ENCODE results near the gene DBN1. TPM values are rescaled to one million over a fixed set of nuclear protein-coding genes. Genes with fewer than 3 reads are reported as not detected.

Gene DBN1
- total RNA-seq = 97.3 TPM
- 100 to 1,000 TPM; 197 to 295 (median 267) TPM for polyA plus RNA-seq (ENCODE audit: insufficient read depth in 1 of 8, insufficient read length in 8 of 8, low replicate concordance in 1 of 8)
- long read RNA-seq, donor 1, transcript DBN1-202 (14 exons, 2,995 nt) = major isoform, 6 of 17 reads
- long read RNA-seq, donor 1, partial matches to known transcripts = 5 of 17 reads
- long read RNA-seq, donor 1, other reads (novel, unspliced or antisense) = 0 of 17 reads
- long read RNA-seq, donor 2, partial matches to known transcripts = 0 of 1 reads
- long read RNA-seq, donor 2, other reads (novel, unspliced or antisense) = 0 of 1 reads
- long read RNA-seq, donor 3, transcript DBN1-203 (15 exons, 2,701 nt) = minor isoform, 6 of 86 reads
- long read RNA-seq, donor 3, transcript DBN1-202 (14 exons, 2,995 nt) = major isoform, 20 of 86 reads
- long read RNA-seq, donor 3, partial matches to known transcripts = 59 of 86 reads
- long read RNA-seq, donor 3, other reads (novel, unspliced or antisense) = 0 of 86 reads
- long read RNA-seq, donor 4, transcript DBN1-202 (14 exons, 2,995 nt) = major isoform, 14 of 50 reads
- long read RNA-seq, donor 4, partial matches to known transcripts = 30 of 50 reads
- long read RNA-seq, donor 4, other reads (novel, unspliced or antisense) = 0 of 50 reads
- long read RNA-seq, donor 5, transcript DBN1-202 (14 exons, 2,995 nt) = major isoform, 28 of 149 reads
- long read RNA-seq, donor 5, partial matches to known transcripts = 119 of 149 reads
- long read RNA-seq, donor 5, other reads (novel, unspliced or antisense) = 0 of 149 reads
- long read RNA-seq, donor 6, transcript DBN1-202 (14 exons, 2,995 nt) = major isoform, 37 of 108 reads
- long read RNA-seq, donor 6, transcript DBN1-203 (15 exons, 2,701 nt) = minor isoform, 10 of 108 reads
- long read RNA-seq, donor 6, partial matches to known transcripts = 59 of 108 reads
- long read RNA-seq, donor 6, other reads (novel, unspliced or antisense) = 0 of 108 reads
- long read RNA-seq, donor 7, transcript DBN1-202 (14 exons, 2,995 nt) = major isoform, 24 of 109 reads
- long read RNA-seq, donor 7, partial matches to known transcripts = 79 of 109 reads
- long read RNA-seq, donor 7, other reads (novel, unspliced or antisense) = 0 of 109 reads
- long read RNA-seq, donor 8, partial matches to known transcripts = 31 of 36 reads
- long read RNA-seq, donor 8, other reads (novel, unspliced or antisense) = 0 of 36 reads
- long read RNA-seq, donor 9, partial matches to known transcripts = 41 of 46 reads
- long read RNA-seq, donor 9, other reads (novel, unspliced or antisense) = 0 of 46 reads
- long read RNA-seq, donor 10, transcript DBN1-202 (14 exons, 2,995 nt) = major isoform, 10 of 30 reads
- long read RNA-seq, donor 10, partial matches to known transcripts = 15 of 30 reads
- long read RNA-seq, donor 10, other reads (novel, unspliced or antisense) = 0 of 30 reads
- long read RNA-seq, donor 11, partial matches to known transcripts = 37 of 43 reads
- long read RNA-seq, donor 11, other reads (novel, unspliced or antisense) = 0 of 43 reads

DNA sequence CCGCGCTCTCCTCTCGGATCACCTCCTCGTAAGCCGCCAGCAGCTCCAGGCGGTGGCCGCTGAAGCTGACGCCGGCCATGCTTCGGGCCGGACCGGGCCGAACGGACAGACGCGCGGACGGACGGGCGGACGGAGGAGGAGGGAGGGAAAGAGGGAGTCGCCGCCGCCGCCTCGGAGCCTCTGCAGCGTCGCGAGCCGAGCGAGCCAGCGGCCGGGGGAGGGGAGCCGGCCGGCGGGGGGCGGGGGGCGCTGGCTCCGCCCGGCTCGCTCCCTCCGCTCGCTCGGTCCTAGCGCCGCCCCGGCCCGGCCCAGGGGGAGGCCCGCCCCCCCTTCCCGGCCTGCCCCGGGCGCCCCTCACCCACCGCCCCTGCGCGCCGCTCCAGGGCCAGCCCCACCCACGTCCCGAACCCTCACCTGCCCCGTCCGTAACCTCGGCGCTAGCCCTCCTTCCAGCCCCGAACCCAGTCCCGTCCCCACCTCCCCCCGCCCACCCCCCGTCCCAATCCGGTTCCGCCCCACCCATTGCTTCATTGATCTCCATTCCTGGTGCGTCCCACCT is at the start of gene DBN1:
Gene DBN1, minus strand, starts transcription at position 192 of the 559 bp plus-strand sequence. Its CDS starts 113 bp downstream, at position 79.
- H3K4me3 ChIP-seq (ENCODE audit: low read length) = peak within 1 kb of the TSS; percentile 92
- no peaks in the 10 kb centered on the region for H3K9me3 ChIP-seq (replicated peaks; ENCODE audit: control insufficient read depth, low read depth, low read length)
- peak; percentile 88 for DNase-seq
- H3K27me3 ChIP-seq (ENCODE audit: control insufficient read depth, insufficient read depth, low read length) = no peaks in the 10 kb centered on the region
- H3K27ac ChIP-seq (ENCODE audit: low read length) = peak within 1 kb of the TSS; percentile 88
- under 1% methylated on average over 28 of the region's 69 CpGs for WGBS (ENCODE audit: insufficient coverage)
- H3K4me1 ChIP-seq (ENCODE audit: control insufficient read depth, insufficient read depth, low read length) = peaks cover 59% of the 10 kb centered on the region
- H3K36me3 ChIP-seq (ENCODE audit: control insufficient read depth, insufficient read depth, low read length) = peaks cover 33% of the 10 kb centered on the region

DNA sequence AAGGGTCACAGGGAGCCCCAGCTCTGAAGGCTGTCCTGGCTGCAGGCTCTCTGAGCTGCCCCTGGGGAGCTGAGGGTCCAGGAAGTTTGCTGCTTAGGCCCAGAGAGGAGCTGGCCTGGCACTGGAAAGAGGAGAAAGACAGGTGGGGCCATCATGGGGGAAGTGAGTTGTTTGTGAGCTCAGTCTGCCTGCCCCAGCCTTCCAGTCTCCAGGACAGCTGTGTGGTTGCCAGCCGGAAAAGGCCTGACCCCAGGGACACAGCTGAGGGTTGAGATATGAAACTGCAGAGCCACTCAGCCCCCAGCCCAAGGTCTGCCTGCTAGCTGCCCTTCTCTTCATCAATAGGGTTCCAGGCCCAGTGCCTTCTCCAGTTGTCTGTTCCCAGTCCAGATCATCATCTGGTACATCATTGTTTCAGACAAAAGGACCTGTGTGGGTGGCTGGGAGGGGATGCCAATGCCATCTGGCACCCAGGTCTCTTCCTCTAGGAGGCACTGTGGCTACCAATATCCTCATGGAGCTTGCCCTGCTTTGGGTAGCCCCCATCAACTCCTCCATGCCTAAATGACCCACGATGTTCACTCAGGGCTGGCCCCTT is 47.6 kb upstream of the DBN1 start:
- Histone ChIP-seq H3K36me3 (ENCODE audit: control insufficient read depth, insufficient read depth, low read length) (peaks cover 60% of the 10 kb centered on the region), H3K27ac (ENCODE audit: low read length) (peak overlapping the region; percentile 65), H3K4me3 (ENCODE audit: low read length) (no peak overlapping the region), H3K4me1 (ENCODE audit: control insufficient read depth, insufficient read depth, low read length) (peaks cover 33% of the 10 kb centered on the region), H3K9me3 (replicated peaks; ENCODE audit: control insufficient read depth, low read depth, low read length) (no peaks in the 10 kb centered on the region), H3K27me3 (ENCODE audit: control insufficient read depth, insufficient read depth, low read length) (no peaks in the 10 kb centered on the region)
- peak; percentile 61 for DNase-seq
- 100% methylated on average over 1 of the region's 2 CpGs for WGBS (ENCODE audit: insufficient coverage)

DNA sequence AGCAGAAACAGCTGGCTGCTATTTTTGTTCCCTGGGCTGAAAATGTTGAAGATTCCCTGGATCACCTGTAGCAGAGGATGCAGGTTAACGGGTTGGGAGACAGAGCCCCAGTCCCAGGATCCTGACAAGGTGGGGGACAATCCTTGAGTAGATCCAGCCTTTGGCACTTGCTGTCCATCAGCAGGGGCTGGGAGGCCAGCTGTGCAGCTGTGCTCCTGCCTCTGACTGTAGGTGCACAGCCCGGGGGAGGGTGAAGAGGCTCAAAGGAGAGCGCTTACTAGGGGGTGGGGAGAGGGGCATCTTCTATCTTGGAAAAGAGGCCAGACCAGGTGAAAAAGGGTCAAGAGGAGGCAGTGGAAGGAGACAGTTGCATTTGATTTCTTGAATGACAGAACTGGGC is 46.8 kb upstream of the DBN1 start:
- Histone ChIP-seq H3K27ac (ENCODE audit: low read length) (peak overlapping the region; percentile 65), H3K9me3 (replicated peaks; ENCODE audit: control insufficient read depth, low read depth, low read length) (no peaks in the 10 kb centered on the region), H3K36me3 (ENCODE audit: control insufficient read depth, insufficient read depth, low read length) (peaks cover 59% of the 10 kb centered on the region), H3K4me3 (ENCODE audit: low read length) (no peak overlapping the region), H3K4me1 (ENCODE audit: control insufficient read depth, insufficient read depth, low read length) (peaks cover 38% of the 10 kb centered on the region), H3K27me3 (ENCODE audit: control insufficient read depth, insufficient read depth, low read length) (no peaks in the 10 kb centered on the region)
- 95% methylated on average over 3 of the region's 3 CpGs for WGBS (ENCODE audit: insufficient coverage)
- DNase-seq = no peak

DNA sequence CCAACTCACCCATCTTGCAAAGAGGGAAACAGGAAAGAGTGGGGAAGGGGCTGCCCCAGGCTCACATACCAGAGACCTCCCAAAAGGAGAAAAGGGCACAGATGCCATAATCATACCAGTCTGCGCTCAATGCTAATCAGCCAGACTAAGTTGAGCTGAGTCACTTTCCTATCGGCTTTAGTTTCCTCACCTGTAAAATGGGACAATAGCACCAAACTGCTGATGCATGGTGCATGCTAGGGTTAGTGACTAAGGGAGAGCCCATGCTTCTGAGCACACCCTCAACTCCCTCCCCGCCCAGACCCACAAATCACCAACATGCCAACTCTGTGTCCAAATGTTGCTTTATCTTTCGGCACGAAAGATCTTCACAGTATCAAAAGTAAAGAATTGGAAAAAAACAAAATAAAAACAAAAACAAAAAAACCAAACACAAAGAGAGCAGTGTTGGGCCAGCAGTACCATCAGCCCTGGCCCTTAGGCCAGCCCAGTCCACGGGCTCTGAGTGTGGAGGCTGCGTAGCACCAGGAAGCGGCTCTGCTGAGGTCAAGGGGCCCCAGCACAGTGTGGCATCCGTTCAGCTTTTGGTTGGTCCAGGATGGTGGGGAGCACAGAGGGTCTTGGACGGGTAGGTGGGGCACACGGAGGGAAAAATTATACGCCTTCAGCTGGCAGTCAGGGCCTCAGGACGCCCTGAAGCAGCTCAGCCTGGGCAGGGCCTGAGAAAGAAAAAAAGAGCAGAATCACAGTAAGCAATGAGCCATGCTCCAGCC is 46.2 kb upstream of the DBN1 start:
- Histone ChIP-seq H3K27me3 (ENCODE audit: control insufficient read depth, insufficient read depth, low read length) (no peaks in the 10 kb centered on the region), H3K27ac (ENCODE audit: low read length) (no peak overlapping the region), H3K36me3 (ENCODE audit: control insufficient read depth, insufficient read depth, low read length) (peaks cover 60% of the 10 kb centered on the region), H3K9me3 (replicated peaks; ENCODE audit: control insufficient read depth, low read depth, low read length) (no peaks in the 10 kb centered on the region), H3K4me3 (ENCODE audit: low read length) (no peak overlapping the region), H3K4me1 (ENCODE audit: control insufficient read depth, insufficient read depth, low read length) (peaks cover 38% of the 10 kb centered on the region)
- 69% methylated on average over 8 of the region's 13 CpGs for WGBS (ENCODE audit: insufficient coverage)
- no peak for DNase-seq

DNA sequence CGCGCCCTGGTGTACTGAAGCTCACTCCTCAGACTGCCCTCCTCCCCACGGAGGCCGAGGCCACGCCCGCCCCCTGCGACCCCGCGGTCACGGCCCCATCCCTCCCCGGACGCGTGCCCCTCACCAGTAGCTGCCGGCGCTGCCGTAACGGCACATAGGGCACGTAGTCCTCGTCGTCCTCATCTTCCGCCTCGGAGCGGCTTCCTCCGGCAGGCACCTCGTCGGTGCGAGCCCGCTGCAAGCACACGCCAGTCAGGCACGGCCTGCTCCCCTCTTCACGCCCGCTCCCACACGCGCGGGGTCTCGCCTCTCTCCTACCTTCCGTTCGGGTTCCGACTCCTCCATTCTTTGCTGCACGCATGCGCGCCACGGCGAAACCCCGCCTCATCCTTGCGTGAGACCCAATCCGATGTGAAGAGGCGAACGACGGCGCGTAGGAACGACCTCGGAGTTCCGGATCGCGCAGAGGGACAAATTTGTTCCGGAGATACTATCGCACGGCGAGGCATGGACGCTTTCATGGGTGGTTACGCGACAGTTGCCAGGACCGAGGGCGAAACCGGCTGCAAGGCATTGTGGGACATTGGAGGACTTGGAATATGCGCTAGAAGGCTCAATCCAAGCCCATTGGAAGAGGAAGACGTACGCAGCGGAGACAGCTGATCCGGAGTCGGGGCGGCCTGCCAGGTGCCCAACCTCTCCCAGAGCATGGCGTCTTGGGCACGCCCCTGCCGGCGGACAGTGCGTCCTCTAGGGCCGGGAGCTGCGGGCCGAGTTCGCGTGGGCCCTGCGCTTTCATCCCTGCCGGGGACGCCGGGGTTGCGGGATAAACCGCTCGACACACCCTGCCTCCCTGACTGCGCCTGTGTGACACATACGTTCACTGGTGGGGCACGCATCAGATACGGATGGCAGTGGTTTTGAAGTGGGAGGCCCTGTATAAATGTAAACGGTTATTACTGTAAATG is 43.5 kb upstream of the DBN1 start, which contains the start of gene DDX41:
Gene DDX41, minus strand, starts transcription at position 361 of the 968 bp plus-strand sequence. Its CDS starts 16 bp downstream, at position 345.
- Histone ChIP-seq H3K36me3 (ENCODE audit: control insufficient read depth, insufficient read depth, low read length) (peaks cover 70% of the 10 kb centered on the region), H3K9me3 (replicated peaks; ENCODE audit: control insufficient read depth, low read depth, low read length) (no peaks in the 10 kb centered on the region), H3K4me1 (ENCODE audit: control insufficient read depth, insufficient read depth, low read length) (peaks cover 38% of the 10 kb centered on the region), H3K27me3 (ENCODE audit: control insufficient read depth, insufficient read depth, low read length) (no peaks in the 10 kb centered on the region), H3K4me3 (ENCODE audit: low read length) (peak within 1 kb of the TSS; percentile 85), H3K27ac (ENCODE audit: low read length) (peak within 1 kb of the TSS; percentile 86)
- peak; percentile 100 for DNase-seq
- under 1% methylated on average over 91 of the region's 96 CpGs for WGBS (ENCODE audit: insufficient coverage)

DNA sequence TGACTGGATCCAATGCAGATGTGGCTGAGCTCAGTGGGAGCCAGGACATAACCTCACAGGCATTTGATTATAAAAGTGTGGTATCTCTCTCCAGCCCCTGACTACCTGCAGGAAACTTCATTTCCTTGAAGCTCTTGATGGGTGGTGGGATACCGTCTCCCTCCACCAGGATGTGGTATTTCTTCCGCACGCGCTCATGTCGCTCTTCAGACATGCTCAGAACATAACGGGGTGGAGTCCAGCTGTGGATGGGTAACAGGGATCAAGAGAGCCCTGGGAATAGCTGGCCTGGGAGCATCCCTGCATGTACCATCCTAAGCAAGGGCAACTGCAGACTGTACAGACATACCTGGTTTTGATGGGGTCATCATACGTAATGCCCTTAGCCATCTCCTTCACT is 42.1 kb upstream of the DBN1 start:
- Histone ChIP-seq H3K36me3 (ENCODE audit: control insufficient read depth, insufficient read depth, low read length) (peaks cover 70% of the 10 kb centered on the region), H3K4me1 (ENCODE audit: control insufficient read depth, insufficient read depth, low read length) (peaks cover 26% of the 10 kb centered on the region), H3K27me3 (ENCODE audit: control insufficient read depth, insufficient read depth, low read length) (no peaks in the 10 kb centered on the region), H3K4me3 (ENCODE audit: low read length) (peak overlapping the region; percentile 85), H3K27ac (ENCODE audit: low read length) (no peak overlapping the region), H3K9me3 (replicated peaks; ENCODE audit: control insufficient read depth, low read depth, low read length) (no peaks in the 10 kb centered on the region)
- no peak for DNase-seq
- WGBS (ENCODE audit: insufficient coverage) = 88% methylated on average over 7 of the region's 7 CpGs

DNA sequence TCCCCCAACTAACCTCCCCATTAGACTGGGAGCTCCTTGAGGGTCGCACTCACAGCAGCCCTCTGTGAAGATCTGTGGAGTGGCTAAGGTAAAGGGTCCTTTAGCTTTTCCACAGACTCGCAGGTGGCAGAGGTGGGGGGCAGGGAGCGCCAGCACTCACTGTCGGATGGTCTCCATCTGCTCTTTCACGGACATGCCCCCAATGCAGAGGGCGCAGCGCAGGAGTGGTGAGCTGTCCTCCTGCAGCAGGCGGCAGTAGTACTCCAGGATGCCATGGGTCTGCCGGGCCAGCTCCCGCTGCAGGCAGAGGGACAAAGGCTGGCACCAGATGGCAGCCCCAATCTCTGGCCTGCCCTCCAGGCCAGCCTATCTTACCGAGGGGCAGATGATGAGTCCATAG is 41.1 kb upstream of the DBN1 start:
- Histone ChIP-seq H3K4me1 (ENCODE audit: control insufficient read depth, insufficient read depth, low read length) (peaks cover 25% of the 10 kb centered on the region), H3K9me3 (replicated peaks; ENCODE audit: control insufficient read depth, low read depth, low read length) (no peaks in the 10 kb centered on the region)
- WGBS (ENCODE audit: insufficient coverage) = 93% methylated on average over 10 of the region's 11 CpGs

DNA sequence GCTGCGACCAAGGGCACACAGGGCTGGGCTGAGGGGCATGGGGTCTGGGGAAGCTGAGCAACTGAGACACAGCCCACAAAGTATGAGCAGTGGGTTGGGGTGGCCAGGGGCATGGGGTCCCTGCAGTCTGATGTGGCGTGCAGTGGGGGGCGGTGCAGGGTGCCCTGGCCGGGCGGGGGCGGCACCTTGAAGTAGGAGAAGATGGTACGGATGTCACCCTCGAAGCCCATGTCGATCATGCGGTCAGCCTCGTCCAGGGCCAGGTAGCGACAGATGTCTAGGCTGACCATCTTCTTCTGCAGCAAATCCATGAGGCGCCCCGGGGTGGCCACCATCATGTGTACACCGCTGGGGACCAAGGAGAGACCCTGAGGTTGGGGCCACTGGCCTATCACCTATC is 40.1 kb upstream of the DBN1 start:
- 96% methylated on average over 15 of the region's 15 CpGs for WGBS (ENCODE audit: insufficient coverage)
- no peak overlapping the region for H3K27ac ChIP-seq (ENCODE audit: low read length)
- H3K36me3 ChIP-seq (ENCODE audit: control insufficient read depth, insufficient read depth, low read length) = peaks cover 57% of the 10 kb centered on the region
- DNase-seq = no peak
- H3K4me1 ChIP-seq (ENCODE audit: control insufficient read depth, insufficient read depth, low read length) = peaks cover 29% of the 10 kb centered on the region
- H3K9me3 ChIP-seq (replicated peaks; ENCODE audit: control insufficient read depth, low read depth, low read length) = no peaks in the 10 kb centered on the region
- H3K27me3 ChIP-seq (ENCODE audit: control insufficient read depth, insufficient read depth, low read length) = no peaks in the 10 kb centered on the region
- H3K4me3 ChIP-seq (ENCODE audit: low read length) = no peak overlapping the region

More for the DNA sequence above, 41.1 kb upstream of the DBN1 start:
- H3K27me3 ChIP-seq (ENCODE audit: control insufficient read depth, insufficient read depth, low read length) = no peaks in the 10 kb centered on the region
- peaks cover 64% of the 10 kb centered on the region for H3K36me3 ChIP-seq (ENCODE audit: control insufficient read depth, insufficient read depth, low read length)
- no peak overlapping the region for H3K27ac ChIP-seq (ENCODE audit: low read length)
- DNase-seq = no peak
- H3K4me3 ChIP-seq (ENCODE audit: low read length) = no peak overlapping the region
